Measurements from ENCODE around the gene ELMO1. TPM values are rescaled to one million over a fixed set of nuclear protein-coding genes. Genes with fewer than 3 reads are reported as not detected.
A peak's percentile ranks its signal among the peaks of the same experiment; 100 is the strongest.

The ELMO1 gene
- total RNA-seq, 1 experiment from 2014 or later = not detected

DNA sequence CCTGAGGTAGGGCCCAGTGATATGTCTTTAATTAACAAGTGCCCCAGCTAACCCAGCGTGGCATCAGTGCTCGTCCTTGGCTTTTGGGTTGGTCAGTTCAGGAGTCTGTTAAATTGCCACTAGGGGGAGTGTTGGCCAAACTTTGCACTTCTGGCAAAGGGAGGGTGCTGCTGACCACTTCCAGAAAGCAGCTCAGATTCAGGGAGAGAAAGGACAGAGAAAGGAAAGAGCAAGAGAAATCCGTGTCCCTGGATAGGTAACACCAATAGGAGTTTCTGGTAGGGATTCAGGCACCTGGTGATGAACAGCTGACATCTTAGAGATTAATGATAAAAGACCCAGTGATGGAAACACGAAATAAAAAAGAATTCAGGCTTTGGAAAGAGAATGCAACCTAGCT, 481.3 kb downstream of the ELMO1 start:
- Histone ChIP-seq H3K4me3 (ENCODE audit: low read depth, low read length, poor library complexity, severe bottlenecking) (no peak overlapping the region), H3K36me3 (ENCODE audit: insufficient read depth, low read length, poor library complexity, severe bottlenecking) (no peaks in the 10 kb centered on the region), H3K9me3 (ENCODE audit: low read depth, low read length, poor library complexity, severe bottlenecking) (no peaks in the 10 kb centered on the region), H3K27ac (ENCODE audit: low read depth, low read length, poor library complexity, severe bottlenecking) (no peak overlapping the region), H3K27me3 (replicated peaks; ENCODE audit: insufficient read depth, low read depth, low read length, poor library complexity) (no peaks in the 10 kb centered on the region), H3K4me1 (ENCODE audit: insufficient read depth, low read length, poor library complexity, severe bottlenecking) (no peaks in the 10 kb centered on the region)
- ChIA-PET CTCF (interaction anchor here (1.0 to 1.7 kb wide), 5 partner anchors 10 to 233 kb away, joined by 3 to 21 read pairs (median 6); no protein-coding TSS in a partner anchor), POLR2A (ENCODE audit: low non-redundant PET) (no interaction called here)
- TF ChIP-seq, protein P1, sequence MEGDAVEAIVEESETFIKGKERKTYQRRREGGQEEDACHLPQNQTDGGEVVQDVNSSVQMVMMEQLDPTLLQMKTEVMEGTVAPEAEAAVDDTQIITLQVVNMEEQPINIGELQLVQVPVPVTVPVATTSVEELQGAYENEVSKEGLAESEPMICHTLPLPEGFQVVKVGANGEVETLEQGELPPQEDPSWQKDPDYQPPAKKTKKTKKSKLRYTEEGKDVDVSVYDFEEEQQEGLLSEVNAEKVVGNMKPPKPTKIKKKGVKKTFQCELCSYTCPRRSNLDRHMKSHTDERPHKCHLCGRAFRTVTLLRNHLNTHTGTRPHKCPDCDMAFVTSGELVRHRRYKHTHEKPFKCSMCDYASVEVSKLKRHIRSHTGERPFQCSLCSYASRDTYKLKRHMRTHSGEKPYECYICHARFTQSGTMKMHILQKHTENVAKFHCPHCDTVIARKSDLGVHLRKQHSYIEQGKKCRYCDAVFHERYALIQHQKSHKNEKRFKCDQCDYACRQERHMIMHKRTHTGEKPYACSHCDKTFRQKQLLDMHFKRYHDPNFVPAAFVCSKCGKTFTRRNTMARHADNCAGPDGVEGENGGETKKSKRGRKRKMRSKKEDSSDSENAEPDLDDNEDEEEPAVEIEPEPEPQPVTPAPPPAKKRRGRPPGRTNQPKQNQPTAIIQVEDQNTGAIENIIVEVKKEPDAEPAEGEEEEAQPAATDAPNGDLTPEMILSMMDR (conservative IDR thresholded peaks at IDR 0.05; ENCODE audit: low read depth, low read length) = peak; percentile 75
- no peak for TF ChIP-seq EZH2 (IDR thresholded peaks at IDR 0.05; ENCODE audit: borderline replicate concordance, low read depth, low read length, poor library complexity, severe bottlenecking)
- peak; percentile 48 for DNase-seq (ENCODE audit: low spot score)
- intact Hi-C loops (cut with micrococcal nuclease; ENCODE audit: unreplicated experiment) = loop anchor here (1.0 to 5.0 kb wide), 3 partner anchors 215 to 480 kb away; no protein-coding TSS in a partner anchor
- BruUV-seq (replicated peaks) = no TSS peak

DNA sequence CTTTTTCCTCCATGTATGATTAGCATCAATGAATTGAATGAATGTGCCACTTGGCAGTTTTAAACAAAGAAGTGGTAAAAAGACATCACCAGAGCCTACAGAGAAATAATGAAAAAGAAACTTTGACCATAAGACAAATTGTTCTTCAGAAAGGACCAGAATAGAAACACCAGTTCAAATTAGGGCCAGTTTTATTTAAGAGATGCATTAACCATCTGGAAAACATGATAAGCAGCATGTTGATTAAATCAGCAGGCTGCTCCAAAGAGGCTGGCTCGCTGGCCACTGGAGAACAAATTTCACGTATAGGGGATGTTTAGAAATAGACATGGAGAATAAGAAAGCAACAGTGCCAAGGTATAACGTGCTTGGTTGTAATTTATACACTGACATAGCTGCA, 482.0 kb downstream of the ELMO1 start:
- POLR2A ChIA-PET (ENCODE audit: low non-redundant PET) = no interaction called here
- no peak overlapping the region for H3K4me3 ChIP-seq (ENCODE audit: low read depth, low read length, poor library complexity, severe bottlenecking)
- H3K36me3 ChIP-seq (ENCODE audit: insufficient read depth, low read length, poor library complexity, severe bottlenecking) = no peaks in the 10 kb centered on the region
- H3K27ac ChIP-seq (ENCODE audit: low read depth, low read length, poor library complexity, severe bottlenecking) = no peak overlapping the region
- CTCF ChIA-PET = interaction anchor here (0.6 to 1.7 kb wide), 6 partner anchors 9 to 258 kb away, joined by 3 to 21 read pairs (median 5); no protein-coding TSS in a partner anchor
- H3K4me1 ChIP-seq (ENCODE audit: insufficient read depth, low read length, poor library complexity, severe bottlenecking) = no peaks in the 10 kb centered on the region
- H3K9me3 ChIP-seq (ENCODE audit: low read depth, low read length, poor library complexity, severe bottlenecking) = no peaks in the 10 kb centered on the region
- intact Hi-C loops (cut with micrococcal nuclease; ENCODE audit: unreplicated experiment) = loop anchor here (1.0 to 5.0 kb wide), 3 partner anchors 216 to 479 kb away; no protein-coding TSS in a partner anchor
- no TSS peak for BruUV-seq (replicated peaks)
- no peak for DNase-seq (ENCODE audit: low spot score)
- no peaks in the 10 kb centered on the region for H3K27me3 ChIP-seq (replicated peaks; ENCODE audit: insufficient read depth, low read depth, low read length, poor library complexity)
- TF ChIP-seq, protein P1 (conservative IDR thresholded peaks at IDR 0.05; ENCODE audit: low read depth, low read length) = no peak
- TF ChIP-seq EZH2 (IDR thresholded peaks at IDR 0.05; ENCODE audit: borderline replicate concordance, low read depth, low read length, poor library complexity, severe bottlenecking) = no peak

DNA sequence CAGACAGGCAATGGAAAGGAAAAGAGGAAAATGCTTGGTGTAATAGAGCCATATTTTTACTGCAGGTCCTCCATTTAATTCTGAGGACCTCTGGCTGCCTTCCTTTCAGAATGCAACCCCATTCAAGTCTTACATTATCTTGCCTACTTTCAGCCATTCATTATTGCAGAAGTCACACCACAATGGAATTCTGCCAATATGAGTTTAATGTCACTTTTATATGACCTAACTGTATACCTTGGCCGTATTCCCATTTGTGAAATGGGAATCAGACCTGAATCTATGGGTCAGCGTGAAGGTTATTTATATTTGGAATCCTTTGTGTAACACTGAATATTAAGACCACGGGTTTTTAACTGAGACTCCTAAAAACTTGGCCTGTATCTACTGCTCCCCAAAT, 482.6 kb downstream of the ELMO1 start:
- CTCF ChIA-PET = no interaction called here
- POLR2A ChIA-PET (ENCODE audit: low non-redundant PET) = no interaction called here

More for the DNA sequence above, 482.6 kb downstream of the ELMO1 start:
- no peak for DNase-seq (ENCODE audit: low spot score)
- BruUV-seq (replicated peaks) = no TSS peak
- intact Hi-C loops (cut with micrococcal nuclease; ENCODE audit: unreplicated experiment) = loop anchor here (5.0 kb wide), 2 partner anchors 231 to 479 kb away; no protein-coding TSS in a partner anchor
- H3K4me3 ChIP-seq (ENCODE audit: low read depth, low read length, poor library complexity, severe bottlenecking) = no peak overlapping the region
- H3K36me3 ChIP-seq (ENCODE audit: insufficient read depth, low read length, poor library complexity, severe bottlenecking) = no peaks in the 10 kb centered on the region
- no peaks in the 10 kb centered on the region for H3K4me1 ChIP-seq (ENCODE audit: insufficient read depth, low read length, poor library complexity, severe bottlenecking)
- H3K27me3 ChIP-seq (replicated peaks; ENCODE audit: insufficient read depth, low read depth, low read length, poor library complexity) = no peaks in the 10 kb centered on the region
- TF ChIP-seq, protein P1 (conservative IDR thresholded peaks at IDR 0.05; ENCODE audit: low read depth, low read length) = no peak
- TF ChIP-seq EZH2 (IDR thresholded peaks at IDR 0.05; ENCODE audit: borderline replicate concordance, low read depth, low read length, poor library complexity, severe bottlenecking) = no peak
- no peaks in the 10 kb centered on the region for H3K9me3 ChIP-seq (ENCODE audit: low read depth, low read length, poor library complexity, severe bottlenecking)
- H3K27ac ChIP-seq (ENCODE audit: low read depth, low read length, poor library complexity, severe bottlenecking) = no peak overlapping the region

All from A673 (cell line).